K562 (cell line): ENCODE results near the gene TBC1D1. TPM values are rescaled to one million over a fixed set of nuclear protein-coding genes. Genes with fewer than 3 reads are reported as not detected.

Experiments used
- ATAC-seq: fragments of 200-7000 bp; cut with Tn5 transposase; 3 replicates; pipeline ENCODE4 v1.9.1; 2020; ENCODE audit warnings: moderate library complexity
- BruUV-seq: library from RNA; stranded (reverse); fragments of 400-500 nt; replicated peaks from 2 replicates; lab custom pipeline; 2021; lab: Mats Ljungman, UMichigan
- CTCF ChIA-PET: fragments of 300-600 bp; formaldehyde crosslinking; extraction: SDS; loops from one replicate; lab custom pipeline; 2021; ENCODE audit warnings: low intra/inter-chr PET ratio; lab: Yijun Ruan, JAX
- POLR2A ChIA-PET: fragments of 300-600, 350-650 bp; sonication (Branson Sonifier 250); formaldehyde crosslinking; extraction: SDS; loops from one replicate; lab custom pipeline; 2021; ENCODE audit warnings: antibody characterized with exemption, inconsistent platforms; lab: Yijun Ruan, JAX
- DNase-seq, 4 experiments: peaks; one replicate each; pipeline versions ENCODE4 v3.0.0 to v3.0.0-alpha.2; 2011 to 2018; ENCODE audit warnings: low spot score in 3 of 4, mixed read lengths in 3 of 4; ENCODE audit errors: extremely low read depth in 1 of 4
- FAIRE-seq: peaks from 2 replicates; lab custom pipeline; 2011; peaks lifted over from hg19 to GRCh38; lab: Jason Lieb, UNC
- H2AFZ ChIP-seq: 2 replicates; pipeline ENCODE4 v1.6.0; 2011; ENCODE audit warnings: low read depth, low read length, control low read depth, inconsistent platforms
- H3K27ac ChIP-seq: fragments of 200-600 bp; 3 replicates; pipeline ENCODE4 v1.8.0; 2011; ENCODE audit warnings: low read depth, mild to moderate bottlenecking, control low read depth, inconsistent platforms, low read length, moderate library complexity, mixed read lengths; ENCODE audit errors: extremely low read depth
- H3K27me3 ChIP-seq, 2 experiments: fragments of 300-600 bp in 1 of 2; 2 replicates in 1 of 2; 3 replicates in 1 of 2; pipeline versions ENCODE4 v1.6.0 to v1.8.0; 2011; ENCODE audit warnings: inconsistent platforms in 2 of 2, low read length in 2 of 2, mild to moderate bottlenecking in 1 of 2, mixed read lengths in 1 of 2, moderate library complexity in 1 of 2; ENCODE audit not compliant: control insufficient read depth in 2 of 2, insufficient read depth in 2 of 2
- H3K36me3 ChIP-seq: fragments of 300-600 bp; 3 replicates; pipeline ENCODE4 v1.8.0; 2011; ENCODE audit warnings: mild to moderate bottlenecking, low read length, inconsistent platforms; ENCODE audit not compliant: control insufficient read depth, insufficient read depth
- H3K4me1 ChIP-seq, 2 experiments: fragments of 200-600 bp in 1 of 2; replicated peaks in 1 of 2; 2 replicates in 1 of 2; 3 replicates in 1 of 2; pipeline versions ENCODE4 v1.5.1 to v1.8.0; 2011; ENCODE audit warnings: inconsistent platforms in 2 of 2, low read length in 2 of 2, mild to moderate bottlenecking in 1 of 2, mixed read lengths in 1 of 2, moderate library complexity in 1 of 2; ENCODE audit not compliant: control insufficient read depth in 2 of 2, insufficient read depth in 2 of 2
- H3K4me2 ChIP-seq: 2 replicates; pipeline ENCODE4 v1.6.1; 2011; ENCODE audit warnings: low read length, control low read depth, inconsistent platforms, mixed read lengths; ENCODE audit not compliant: insufficient read depth
- H3K4me3 ChIP-seq: fragments of 200-600 bp; sonication (generic), shearing (Covaris generic); 2 replicates; pipeline ENCODE4 v1.5.1; 2016; ENCODE audit warnings: control low read depth, inconsistent platforms
- H3K79me2 ChIP-seq: fragments of 200-600 bp; 3 replicates; pipeline ENCODE4 v1.8.0; 2011; ENCODE audit warnings: low read length, inconsistent platforms; ENCODE audit not compliant: control insufficient read depth, insufficient read depth
- H3K9ac ChIP-seq, 2 experiments: 2 replicates each; pipeline versions ENCODE4 v1.6.0 to v1.6.1; 2011; ENCODE audit warnings: low read depth in 2 of 2, low read length in 2 of 2, control low read depth in 1 of 2, inconsistent platforms in 1 of 2, mild to moderate bottlenecking in 1 of 2, mixed read lengths in 1 of 2; ENCODE audit not compliant: insufficient read depth in 1 of 2
- H3K9me1 ChIP-seq: one replicate; pipeline ENCODE4 v1.6.0; 2011; ENCODE audit warnings: inconsistent platforms, mild to moderate bottlenecking, low read length, moderate library complexity; ENCODE audit not compliant: control insufficient read depth, insufficient read depth
- H3K9me3 ChIP-seq: replicated peaks from 2 replicates; pipeline ENCODE4 v1.5.1; 2011; ENCODE audit warnings: low read depth, low read length, inconsistent platforms; ENCODE audit not compliant: control insufficient read depth, insufficient read depth
- H4K20me1 ChIP-seq: replicated peaks from 2 replicates; pipeline ENCODE4 v1.6.1; 2011; ENCODE audit warnings: low read length, inconsistent platforms, mixed read lengths; ENCODE audit not compliant: control insufficient read depth, insufficient read depth
- ARNT ChIP-seq, 2 experiments: fragments of 450-650 bp; IDR thresholded peaks; 2 replicates each; pipeline ENCODE4 v1.6.1; 2016; ENCODE audit warnings: mild to moderate bottlenecking in 1 of 2
- BMI1 ChIP-seq: fragments of 150-350 bp; IDR thresholded peaks from 2 replicates; pipeline ENCODE4 v1.6.1; 2014; ENCODE audit warnings: low read length
- BRCA1 ChIP-seq, 2 experiments: fragments of 450-650 bp in 1 of 2; sonication (generic) in 1 of 2; formaldehyde crosslinking in 1 of 2; IDR thresholded peaks; 2 replicates each; pipeline versions ENCODE4 v1.5.0 to v1.6.1; 2017 to 2020; ENCODE audit warnings: mild to moderate bottlenecking in 1 of 2, missing genetic modification reagents in 1 of 2
- CTCF ChIP-seq, 3 experiments: IDR thresholded peaks in 2 of 3; conservative IDR thresholded peaks in 1 of 3; 2 replicates each; pipeline ENCODE4 v1.5.1; 2011 to 2012; ENCODE audit warnings: low read length in 3 of 3, mild to moderate bottlenecking in 3 of 3, control low read depth in 2 of 3, improper control_type of control experiment in 1 of 3, inconsistent platforms in 1 of 3, low read depth in 1 of 3, mixed read lengths in 1 of 3, moderate library complexity in 1 of 3; ENCODE audit not compliant: insufficient read depth in 2 of 3
- HSF4 ChIP-seq: fragments of 250-450 bp; sonication (Bioruptor Pico); IDR thresholded peaks from 2 replicates; pipeline ENCODE4 v2.1.2; 2022; ENCODE audit warnings: mild to moderate bottlenecking, moderate library complexity, borderline replicate concordance
- MLX ChIP-seq, 2 experiments: fragments of 450-650 bp in 1 of 2; sonication (generic) in 1 of 2; formaldehyde crosslinking; conservative IDR thresholded peaks; 2 replicates each; pipeline versions ENCODE4 v1.4.0 to v1.8.1; 2020 to 2022; ENCODE audit warnings: mild to moderate bottlenecking in 1 of 2, missing genetic modification reagents in 1 of 2
- PTTG1 ChIP-seq: fragments of 450-650 bp; IDR thresholded peaks from 2 replicates; pipeline ENCODE4 v1.6.1; 2016; ENCODE audit warnings: low read depth, mild to moderate bottlenecking, missing genetic modification characterization, missing compliant biosample characterization
- SNRNP70 ChIP-seq: fragments of 200-400 bp; formaldehyde crosslinking; optimal IDR thresholded peaks from 2 replicates; pipeline ENCODE3; 2017; ENCODE audit warnings: low read depth, low read length
- SP1 ChIP-seq: sonication (generic); formaldehyde crosslinking; IDR thresholded peaks from 2 replicates; pipeline ENCODE4 v1.8.1; 2022; ENCODE audit warnings: mild to moderate bottlenecking, missing genetic modification reagents
- ZFP36 ChIP-seq: fragments of 150-350 bp; IDR thresholded peaks from 2 replicates; pipeline ENCODE4 v1.6.1; 2018; ENCODE audit warnings: low read length, low read depth; ENCODE audit not compliant: partially characterized antibody
- WGBS: fragments of 100-300 bp; shearing (Covaris generic); methylation state at CpG from one replicate; pipeline ENCODE4 v1.1.6; 2016; ENCODE audit warnings: low coverage, mixed read lengths; ENCODE audit not compliant: insufficient coverage; ENCODE audit errors: missing lambda C conversion rate; 5-methylcytosine and 5-hydroxymethylcytosine counted together
- in situ Hi-C: fragments of 300-500 bp; cut with MboI; formaldehyde crosslinking; loops from 4 replicates; pipeline ENCODE4 v1.15.0; 2018; ENCODE audit warnings: inconsistent platforms, mixed read lengths
- intact Hi-C: fragments of 100-400 bp; cut with micrococcal nuclease; formaldehyde crosslinking; loops from 2 replicates; pipeline ENCODE4 v1.14.2; 2022
- polyA plus RNA-seq, 8 experiments: library from polyadenylated mRNA; depleted of rRNA in 4 of 8; stranded (reverse) in 5 of 8; unstranded in 3 of 8; fragments of >200 nt; fragmentation: Nextera tagmentation in 2 of 8; fragmentation: Illumina TruSeq in 1 of 8; extraction: Ambion mirVana in 2 of 8; extraction: Trizol in 1 of 8; gene quantifications; 2 replicates each; pipeline versions ENCODE4 v1.2.1 to v1.2.3, GENCODE V29; 2011 to 2014; ENCODE audit warnings: inconsistent platforms in 1 of 8, missing spikeins in 1 of 8
- total RNA-seq, 7 experiments: library from RNA; depleted of rRNA in 6 of 7; stranded (reverse); fragments of >200 nt in 6 of 7; fragmentation: Illumina TruSeq in 2 of 7; extraction: Trizol in 2 of 7; gene quantifications; 2 replicates each; pipeline versions ENCODE4 v1.2.1 to v1.2.3, GENCODE V29; 2011 to 2021; ENCODE audit warnings: low replicate concordance in 1 of 7
- TF ChIP-seq, protein P1 (sequence below): fragments of 450-650 bp; IDR thresholded peaks from 2 replicates; pipeline ENCODE4 v1.6.1; 2016; ENCODE audit warnings: low read depth, mild to moderate bottlenecking, moderate library complexity
- TF ChIP-seq, protein P2 (sequence below), 2 experiments: fragments of 450-650 bp; IDR thresholded peaks; 2 replicates each; pipeline ENCODE4 v1.6.1; 2018; ENCODE audit warnings: mild to moderate bottlenecking in 2 of 2, low read depth in 1 of 2; ENCODE audit not compliant: partially characterized antibody in 2 of 2

Gene TBC1D1
- total and polyA plus RNA-seq, 9 of the 15 experiments (the other 6 are each of a cell fraction or from before 2014, with no cell fraction given) = 0.59 to 14.2 (median 8.8) TPM

- TF ChIP-seq MLX (CRISPR knock-in tag; conservative IDR thresholded peaks at IDR 0.05) (no peak), CTCF (IDR thresholded peaks at IDR 0.05 in 2 of 3, conservative IDR thresholded peaks at IDR 0.05 in 1 of 3; ENCODE audit: insufficient read depth in 2 of 3, low read depth in 1 of 3, low read length in 3 of 3) (no peak), ZFP36 (no peak), BRCA1 (IDR thresholded peaks at IDR 0.05) (no peak), BRCA1 (CRISPR knock-in tag; IDR thresholded peaks at IDR 0.05) (no peak), SP1 (CRISPR knock-in tag) (no peak), SNRNP70 (no peak), PTTG1 (tag) (no peak)
- TF ChIP-seq, all 486 proteins: peak for 0
Observed at GRCh38 chr4:38138363-38138762, 247.5 kb downstream of the TBC1D1 start (continued).

GRCh38 chr4:38139187-38139586 is 248.3 kb downstream of the TBC1D1 start:
- H3K9me1 ChIP-seq = no peaks in the 10 kb centered on the region
- H3K36me3 ChIP-seq = no peaks in the 10 kb centered on the region
- no peak overlapping the region for H3K4me3 ChIP-seq
- CTCF ChIA-PET = no interaction called here
- DNase-seq (no peak), ATAC-seq (no peak), FAIRE-seq (no peak)
- H4K20me1 ChIP-seq = no peaks in the 10 kb centered on the region
- H3K79me2 ChIP-seq = no peaks in the 10 kb centered on the region
- in situ Hi-C loops = no loop called here
- no peak overlapping the region for H3K4me2 ChIP-seq
- intact Hi-C loops = no loop called here
- no peak for TF ChIP-seq HSF4 (CRISPR knock-in tag)
- TF ChIP-seq, protein P1, sequence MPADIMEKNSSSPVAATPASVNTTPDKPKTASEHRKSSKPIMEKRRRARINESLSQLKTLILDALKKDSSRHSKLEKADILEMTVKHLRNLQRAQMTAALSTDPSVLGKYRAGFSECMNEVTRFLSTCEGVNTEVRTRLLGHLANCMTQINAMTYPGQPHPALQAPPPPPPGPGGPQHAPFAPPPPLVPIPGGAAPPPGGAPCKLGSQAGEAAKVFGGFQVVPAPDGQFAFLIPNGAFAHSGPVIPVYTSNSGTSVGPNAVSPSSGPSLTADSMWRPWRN = no peak
- TF ChIP-seq, protein P2, sequence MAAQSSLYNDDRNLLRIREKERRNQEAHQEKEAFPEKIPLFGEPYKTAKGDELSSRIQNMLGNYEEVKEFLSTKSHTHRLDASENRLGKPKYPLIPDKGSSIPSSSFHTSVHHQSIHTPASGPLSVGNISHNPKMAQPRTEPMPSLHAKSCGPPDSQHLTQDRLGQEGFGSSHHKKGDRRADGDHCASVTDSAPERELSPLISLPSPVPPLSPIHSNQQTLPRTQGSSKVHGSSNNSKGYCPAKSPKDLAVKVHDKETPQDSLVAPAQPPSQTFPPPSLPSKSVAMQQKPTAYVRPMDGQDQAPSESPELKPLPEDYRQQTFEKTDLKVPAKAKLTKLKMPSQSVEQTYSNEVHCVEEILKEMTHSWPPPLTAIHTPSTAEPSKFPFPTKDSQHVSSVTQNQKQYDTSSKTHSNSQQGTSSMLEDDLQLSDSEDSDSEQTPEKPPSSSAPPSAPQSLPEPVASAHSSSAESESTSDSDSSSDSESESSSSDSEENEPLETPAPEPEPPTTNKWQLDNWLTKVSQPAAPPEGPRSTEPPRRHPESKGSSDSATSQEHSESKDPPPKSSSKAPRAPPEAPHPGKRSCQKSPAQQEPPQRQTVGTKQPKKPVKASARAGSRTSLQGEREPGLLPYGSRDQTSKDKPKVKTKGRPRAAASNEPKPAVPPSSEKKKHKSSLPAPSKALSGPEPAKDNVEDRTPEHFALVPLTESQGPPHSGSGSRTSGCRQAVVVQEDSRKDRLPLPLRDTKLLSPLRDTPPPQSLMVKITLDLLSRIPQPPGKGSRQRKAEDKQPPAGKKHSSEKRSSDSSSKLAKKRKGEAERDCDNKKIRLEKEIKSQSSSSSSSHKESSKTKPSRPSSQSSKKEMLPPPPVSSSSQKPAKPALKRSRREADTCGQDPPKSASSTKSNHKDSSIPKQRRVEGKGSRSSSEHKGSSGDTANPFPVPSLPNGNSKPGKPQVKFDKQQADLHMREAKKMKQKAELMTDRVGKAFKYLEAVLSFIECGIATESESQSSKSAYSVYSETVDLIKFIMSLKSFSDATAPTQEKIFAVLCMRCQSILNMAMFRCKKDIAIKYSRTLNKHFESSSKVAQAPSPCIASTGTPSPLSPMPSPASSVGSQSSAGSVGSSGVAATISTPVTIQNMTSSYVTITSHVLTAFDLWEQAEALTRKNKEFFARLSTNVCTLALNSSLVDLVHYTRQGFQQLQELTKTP (IDR thresholded peaks at IDR 0.05; ENCODE audit: low read depth in 1 of 2, partially characterized antibody in 2 of 2) = no peak
- no peak for TF ChIP-seq ARNT (IDR thresholded peaks at IDR 0.05)
- TF ChIP-seq BMI1 = no peak
- H3K9ac ChIP-seq = no peak overlapping the region
- POLR2A ChIA-PET = no interaction called here
- H3K4me1 ChIP-seq = peaks cover 0 to 4% of the 10 kb centered on the region in 2 experiments; a peak in 1 of 5 replicates
- WGBS = 11% methylated on average over 4 of the region's 4 CpGs
- no peaks in the 10 kb centered on the region for H3K9me3 ChIP-seq
- no peak overlapping the region for H3K27ac ChIP-seq
- H2AFZ ChIP-seq = no peak overlapping the region
- BruUV-seq = no TSS peak
- peaks cover 32 to 45% of the 10 kb centered on the region in 2 experiments for H3K27me3 ChIP-seq
